ENCODE measurements around the gene CELSR1. TPM values are rescaled to one million over a fixed set of nuclear protein-coding genes. Genes with fewer than 3 reads are reported as not detected.
A peak's percentile ranks its signal among the peaks of the same experiment; 100 is the strongest.

CELSR1 gene
- total RNA-seq, 1 donor from 2014 or later = 151 TPM

GRCh38 chr22:46354176-46354992 is 183.0 kb downstream of the CELSR1 start:
- DNase-seq (ENCODE audit: low read depth) = no peak

- DNase-seq (ENCODE audit: low read depth) = no peak
Measured at GRCh38 chr22:46353483-46354105, 183.8 kb downstream of the CELSR1 start.

GRCh38 chr22:46352691-46353386 is 184.6 kb downstream of the CELSR1 start:
- peak; percentile 73 for DNase-seq (ENCODE audit: low read depth)

- no peak for DNase-seq (ENCODE audit: low read depth)
Measured at GRCh38 chr22:46352276-46352675, 185.1 kb downstream of the CELSR1 start.

- DNase-seq (ENCODE audit: low read depth) = no peak
Measured at GRCh38 chr22:46351767-46352166, 185.7 kb downstream of the CELSR1 start.

- DNase-seq (ENCODE audit: low read depth) = no peak
Measured at GRCh38 chr22:46351131-46351735, 186.2 kb downstream of the CELSR1 start.

GRCh38 chr22:46350646-46351045 is 186.8 kb downstream of the CELSR1 start:
- DNase-seq (ENCODE audit: low read depth) = no peak

- no peak for DNase-seq (ENCODE audit: low read depth)
Measured at GRCh38 chr22:46350121-46350520, 187.3 kb downstream of the CELSR1 start.

GRCh38 chr22:46349681-46350080 is 187.7 kb downstream of the CELSR1 start:
- DNase-seq (ENCODE audit: low read depth) = peak; percentile 7

GRCh38 chr22:46349238-46349637 is 188.2 kb downstream of the CELSR1 start:
- no peak for DNase-seq (ENCODE audit: low read depth)

GRCh38 chr22:46348099-46348695 is 189.2 kb downstream of the CELSR1 start:
- no peak for DNase-seq (ENCODE audit: low read depth)

GRCh38 chr22:46347646-46348045 is 189.8 kb downstream of the CELSR1 start:
- DNase-seq (ENCODE audit: low read depth) = no peak

GRCh38 chr22:46346680-46347405 is 190.6 kb downstream of the CELSR1 start:
- DNase-seq (ENCODE audit: low read depth) = no peak

GRCh38 chr22:46340676-46341075 is 196.7 kb downstream of the CELSR1 start:
- no peak for DNase-seq (ENCODE audit: low read depth)

GRCh38 chr22:46339956-46340355 is 197.5 kb downstream of the CELSR1 start:
- DNase-seq (ENCODE audit: low read depth) = no peak

- DNase-seq (ENCODE audit: low read depth) = no peak
Measured at GRCh38 chr22:46338636-46339035, 198.8 kb downstream of the CELSR1 start.

- no peak for DNase-seq (ENCODE audit: low read depth)
Measured at GRCh38 chr22:46337870-46338269, 199.6 kb downstream of the CELSR1 start.

- peak; percentile 12 for DNase-seq (ENCODE audit: low read depth)
Measured at GRCh38 chr22:46336119-46337078, 201.0 kb downstream of the CELSR1 start.

- peak; percentile 66 for DNase-seq (ENCODE audit: low read depth)
Measured at GRCh38 chr22:46335201-46336118, 202.0 kb downstream of the CELSR1 start, which contains the start of gene TRMU. Gene TRMU (plus strand): TSS chr22:46335714. CDS start chr22:46335765, 51 bp downstream.

Measured in renal cortical epithelial cell (primary cell).